Transverse colon (tissue), 4 donors: ENCODE measurements around the gene ANKS1B. TPM values are rescaled to one million over a fixed set of nuclear protein-coding genes. Genes with fewer than 3 reads are reported as not detected.
"Not testable (repeated sequence)": the region's sequence is repeated elsewhere in the genome, so short reads cannot be mapped to it uniquely, and the experiment has no call there.

Source experiments
- DNase-seq: peaks from one replicate; pipeline ENCODE4 v3.0.0-alpha.2; 2019
- H3K27ac ChIP-seq, 4 donors: fragments of 200-600 bp; sonication (generic); 2 replicates each; pipeline ENCODE4 v1.5.1; 2016 to 2018; ENCODE audit warnings: inconsistent platforms in 4 of 4
- H3K27me3 ChIP-seq: fragments of 200-600 bp; sonication (generic); 2 replicates; pipeline ENCODE4 v1.5.1; 2017; ENCODE audit warnings: inconsistent platforms
- H3K36me3 ChIP-seq, 4 donors: fragments of 200-600 bp; sonication (generic); 2 replicates each; pipeline ENCODE4 v1.5.1; 2017 to 2019; ENCODE audit warnings: inconsistent platforms in 4 of 4
- H3K4me1 ChIP-seq, 4 donors: fragments of 200-600 bp; sonication (generic); 2 replicates each; pipeline ENCODE4 v1.5.1; 2017 to 2020; ENCODE audit warnings: inconsistent platforms in 4 of 4
- H3K4me3 ChIP-seq, 4 donors: fragments of 200-600 bp; sonication (generic); 1 replicate in 1 of 4; 2 replicates in 3 of 4; pipeline versions ENCODE4 v1.5.1 to v1.6.1; 2017 to 2019; ENCODE audit warnings: inconsistent platforms in 4 of 4
- H3K9me3 ChIP-seq, 2 donors: fragments of 200-600 bp; sonication (generic); 2 replicates each; pipeline ENCODE4 v1.5.1; 2017 to 2019; ENCODE audit warnings: inconsistent platforms in 2 of 2
- EP300 ChIP-seq: sonication (generic); formaldehyde crosslinking; IDR thresholded peaks from one replicate; pipeline ENCODE4 v1.6.1; 2017; ENCODE audit warnings: antibody characterized with exemption, low read depth
- POLR2A ChIP-seq: fragments of 450-650 bp; IDR thresholded peaks from one replicate; pipeline ENCODE4 v1.6.1; 2016; ENCODE audit warnings: antibody characterized with exemption, mild to moderate bottlenecking, moderate library complexity
- POLR2AphosphoS5 ChIP-seq, 3 donors: sonication (generic); formaldehyde crosslinking; IDR thresholded peaks; one replicate each; pipeline ENCODE4 v1.6.1; 2016; ENCODE audit warnings: antibody characterized with exemption in 3 of 3
- WGBS, 2 donors: methylation state at CpG; one replicate each; pipeline ENCODE4 v1.1.5; 2018; ENCODE audit warnings: low coverage in 1 of 2; 5-methylcytosine and 5-hydroxymethylcytosine counted together
- in situ Hi-C, 4 donors: fragments of 200-750 bp; cut with MboI; loops; one replicate each; pipeline versions ENCODE4 v1.15.0 to v1.15.1; 2017; ENCODE audit warnings: low sequenced_read_pairs in 3 of 4, low pct_ligation_motif_present in 1 of 4, low pct_unique_long_range_greater_than_20kb in 1 of 4
- intact Hi-C: fragments of 100-400 bp; cut with DNase I; formaldehyde crosslinking; loops from one replicate; pipeline ENCODE4 v1.15.1; 2023; ENCODE audit warnings: low total_unique reads
- total RNA-seq, 4 donors: library from RNA; depleted of rRNA; stranded (reverse); fragments of >200 nt; gene quantifications; one replicate each; pipeline ENCODE4 v1.1.0, GENCODE V29; 2016
- TF ChIP-seq, protein P1 (sequence below), 5 experiments: fragments of 200-600 bp in 3 of 5; fragments of 450-650 bp in 2 of 5; sonication (generic) in 3 of 5; IDR thresholded peaks; 1 replicate in 2 of 5; 2 replicates in 3 of 5; pipeline ENCODE4 v1.5.1; 2016 to 2017; ENCODE audit warnings: antibody characterized with exemption in 5 of 5, inconsistent platforms in 3 of 5, mild to moderate bottlenecking in 2 of 5, moderate library complexity in 1 of 5

The ANKS1B gene
- total RNA-seq, 4 donors from 2014 or later = 1.4 to 6.4 (median 3.5) TPM; not detected in 1

DNA sequence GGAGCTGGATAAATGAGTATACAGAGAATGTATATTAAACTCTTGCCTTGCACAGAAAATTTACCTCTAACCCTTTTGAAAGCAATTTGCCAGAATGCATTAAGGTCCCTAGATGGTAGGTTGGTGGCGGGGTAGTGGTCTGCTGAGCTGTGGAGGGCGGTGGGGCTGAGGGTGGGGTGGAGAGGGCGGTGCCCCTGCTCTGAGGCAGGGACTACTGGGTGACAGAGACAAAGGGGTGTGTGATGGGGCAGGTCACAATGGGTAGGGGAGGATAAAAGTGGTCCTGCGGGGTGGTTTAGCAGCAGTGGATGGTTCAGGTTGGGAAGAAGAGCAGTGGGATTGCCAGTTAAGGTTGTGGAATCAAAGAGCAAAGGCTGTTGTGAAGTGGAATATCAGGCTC lies 337.3 kb downstream of the ANKS1B start, which contains the start of gene GARIN6:
GARIN6 (plus strand) TSS at position 301 of the 400 bp plus-strand sequence. CDS start 422 bp downstream, outside the sequence.
- no peak for DNase-seq
- in situ Hi-C loops = loop anchor here in 1 of 4 donors (25.0 kb wide), 1 partner anchor 90 kb away; no protein-coding TSS in a partner anchor
- H3K4me3 ChIP-seq = no peak within 1 kb of the TSS

DNA sequence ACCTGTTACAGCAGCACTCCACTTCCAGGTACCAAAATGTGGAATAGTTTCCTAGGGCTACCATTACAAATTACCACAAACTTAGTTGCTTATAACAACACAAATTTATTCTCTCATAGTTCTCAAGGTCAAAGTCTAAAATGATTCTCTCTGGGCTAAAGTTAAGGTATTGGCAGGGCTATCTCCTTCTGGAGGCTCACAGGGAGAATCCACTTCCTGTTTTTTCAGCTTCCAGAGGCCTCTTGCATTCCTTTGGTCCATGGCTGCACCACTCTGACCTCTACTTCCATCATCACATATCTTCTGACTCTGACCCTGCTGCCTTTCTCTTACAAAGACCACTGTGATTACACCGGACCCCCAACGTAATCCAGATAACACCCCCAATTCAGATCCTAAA lies 340.1 kb downstream of the ANKS1B start:
- in situ Hi-C loops (loop anchor here in 1 of 4 donors (25.0 kb wide), 1 partner anchor 93 kb away; no protein-coding TSS in a partner anchor), intact Hi-C loops (no loop called here)
- Histone ChIP-seq H3K27ac (no peak overlapping the region), H3K9me3 (no peaks in the 10 kb centered on the region), H3K4me1 (no peaks in the 10 kb centered on the region), H3K4me3 (no peak overlapping the region), H3K27me3 (no peaks in the 10 kb centered on the region), H3K36me3 (no peaks in the 10 kb centered on the region)
- DNase-seq = no peak
- 92% methylated on average over 2 of the region's 2 CpGs; no CpG with 5 or more reads in 1 of the 2 donors for WGBS, 2 donors
- no peak for TF ChIP-seq POLR2A
- no peak for TF ChIP-seq POLR2AphosphoS5 (IDR thresholded peaks at IDR 0.05)
- no peak for TF ChIP-seq EP300
- TF ChIP-seq, protein P1, sequence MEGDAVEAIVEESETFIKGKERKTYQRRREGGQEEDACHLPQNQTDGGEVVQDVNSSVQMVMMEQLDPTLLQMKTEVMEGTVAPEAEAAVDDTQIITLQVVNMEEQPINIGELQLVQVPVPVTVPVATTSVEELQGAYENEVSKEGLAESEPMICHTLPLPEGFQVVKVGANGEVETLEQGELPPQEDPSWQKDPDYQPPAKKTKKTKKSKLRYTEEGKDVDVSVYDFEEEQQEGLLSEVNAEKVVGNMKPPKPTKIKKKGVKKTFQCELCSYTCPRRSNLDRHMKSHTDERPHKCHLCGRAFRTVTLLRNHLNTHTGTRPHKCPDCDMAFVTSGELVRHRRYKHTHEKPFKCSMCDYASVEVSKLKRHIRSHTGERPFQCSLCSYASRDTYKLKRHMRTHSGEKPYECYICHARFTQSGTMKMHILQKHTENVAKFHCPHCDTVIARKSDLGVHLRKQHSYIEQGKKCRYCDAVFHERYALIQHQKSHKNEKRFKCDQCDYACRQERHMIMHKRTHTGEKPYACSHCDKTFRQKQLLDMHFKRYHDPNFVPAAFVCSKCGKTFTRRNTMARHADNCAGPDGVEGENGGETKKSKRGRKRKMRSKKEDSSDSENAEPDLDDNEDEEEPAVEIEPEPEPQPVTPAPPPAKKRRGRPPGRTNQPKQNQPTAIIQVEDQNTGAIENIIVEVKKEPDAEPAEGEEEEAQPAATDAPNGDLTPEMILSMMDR (IDR thresholded peaks at IDR 0.05) = no peak

More for the DNA sequence above, 337.3 kb downstream of the ANKS1B start, which contains the start of gene GARIN6:
- no peak within 1 kb of the TSS for H3K27ac ChIP-seq
- no peaks in the 10 kb centered on the region for H3K27me3 ChIP-seq
- H3K9me3 ChIP-seq = no peaks in the 10 kb centered on the region
- TF ChIP-seq POLR2A (no peak), EP300 (no peak), POLR2AphosphoS5 (IDR thresholded peaks at IDR 0.05) (no peak)
- TF ChIP-seq, protein P1 (IDR thresholded peaks at IDR 0.05) = no peak
- H3K4me1 ChIP-seq = no peaks in the 10 kb centered on the region
- intact Hi-C loops = no loop called here
- WGBS, 2 donors = 83 to 88% methylated on average over 4 of the region's 4 CpGs
- H3K36me3 ChIP-seq = no peaks in the 10 kb centered on the region

DNA sequence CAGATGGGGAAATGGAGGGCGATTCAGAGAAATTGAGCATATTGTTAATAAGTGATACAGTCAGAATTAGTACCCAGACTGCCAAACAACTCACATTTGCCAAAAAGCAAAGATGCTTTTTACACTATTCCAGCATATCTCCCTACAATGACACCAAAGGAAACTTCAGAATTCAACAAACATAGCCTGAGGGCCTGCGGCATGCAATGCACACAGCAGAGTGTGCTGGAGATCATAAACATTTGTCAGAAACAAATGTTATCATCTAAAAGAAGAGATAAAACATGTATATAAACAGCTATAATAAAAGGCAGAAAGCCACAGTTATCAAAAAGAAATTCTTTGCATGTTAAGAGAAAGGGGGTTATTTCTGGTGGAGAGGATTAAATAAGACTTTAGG lies 357.3 kb downstream of the ANKS1B start:
- Histone ChIP-seq H3K9me3 (no peaks in the 10 kb centered on the region), H3K27me3 (no peaks in the 10 kb centered on the region), H3K27ac (no peak overlapping the region), H3K4me3 (no peak overlapping the region), H3K4me1 (no peaks in the 10 kb centered on the region), H3K36me3 (no peaks in the 10 kb centered on the region)
- 60 to 70% methylated on average over 2 of the region's 2 CpGs for WGBS, 2 donors
- intact Hi-C loops = no loop called here
- DNase-seq = no peak
- in situ Hi-C loops = loop anchor here in 1 of 4 donors (25.0 kb wide), 1 partner anchor 110 kb away; no protein-coding TSS in a partner anchor
- TF ChIP-seq EP300 = no peak
- no peak for TF ChIP-seq POLR2AphosphoS5 (IDR thresholded peaks at IDR 0.05)
- no peak for TF ChIP-seq POLR2A
- TF ChIP-seq, protein P1 (IDR thresholded peaks at IDR 0.05) = no peak

DNA sequence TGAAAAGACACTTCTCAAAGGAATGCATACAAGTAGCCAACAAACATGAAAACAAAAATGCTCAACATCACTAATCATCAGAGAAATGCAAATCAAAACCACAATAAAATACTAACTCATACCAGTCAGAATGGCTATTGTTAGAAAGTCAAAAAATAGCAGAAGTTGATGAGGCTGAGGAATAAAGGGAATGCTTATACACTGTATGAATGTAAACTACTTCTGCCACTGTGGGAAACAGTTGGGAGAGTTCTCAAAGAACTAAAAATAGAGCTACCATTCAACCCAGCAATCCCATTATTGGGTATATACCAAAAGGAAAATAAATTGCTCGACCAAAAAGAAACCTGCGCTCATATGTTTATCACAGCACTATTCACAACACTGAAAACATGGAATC lies 360.1 kb downstream of the ANKS1B start:
- H3K36me3 ChIP-seq, DNase-seq, H3K27ac ChIP-seq, H3K27me3 ChIP-seq, H3K4me3 ChIP-seq, H3K4me1 ChIP-seq, in situ Hi-C loops: not testable (repeated sequence)
- intact Hi-C loops = loop anchor here (5.0 kb wide), 1 partner anchor 1537 kb away; no protein-coding TSS in a partner anchor
- WGBS, 2 donors = 81 to 86% methylated on average over 2 of the region's 2 CpGs
- peaks cover 8 to 12% of the 10 kb centered on the region in 2 donors for H3K9me3 ChIP-seq

DNA sequence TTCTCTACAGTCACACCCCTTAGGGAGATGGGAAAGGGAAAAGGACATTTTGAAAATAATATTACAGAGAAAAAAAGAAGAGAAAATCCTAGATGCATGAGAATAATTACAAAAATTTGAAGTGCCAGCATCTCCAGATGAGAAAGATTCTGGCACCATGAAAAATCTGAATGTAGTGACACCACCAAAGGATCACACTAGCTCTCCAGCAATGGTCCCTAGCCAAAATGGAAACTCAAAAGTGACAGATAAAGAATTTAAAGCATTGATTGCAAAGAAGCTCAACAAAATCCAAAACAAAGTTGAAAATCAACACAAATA lies 364.6 kb downstream of the ANKS1B start:
- in situ Hi-C loops = no loop called here
- Histone ChIP-seq H3K27ac (no peak overlapping the region), H3K36me3 (no peaks in the 10 kb centered on the region), H3K4me1 (no peaks in the 10 kb centered on the region), H3K9me3 (peaks cover 11 to 12% of the 10 kb centered on the region in 2 donors), H3K27me3 (no peaks in the 10 kb centered on the region), H3K4me3 (no peak overlapping the region)
- DNase-seq = no peak
- intact Hi-C loops = loop anchor here (5.0 kb wide), 1 partner anchor 1533 kb away; no protein-coding TSS in a partner anchor
- no peak for TF ChIP-seq EP300
- TF ChIP-seq POLR2AphosphoS5 (IDR thresholded peaks at IDR 0.05) = no peak
